HEK293 (cell line): ENCODE results near the gene B3GLCT.

Source experiments
- KLF9 ChIP-seq: fragments of 450-650 bp; formaldehyde crosslinking; IDR thresholded peaks from 2 replicates; pipeline ENCODE4 v1.5.1; 2016; ENCODE audit warnings: missing biosample characterization, missing genetic modification characterization, low read depth
- ZBTB20 ChIP-seq: fragments of 450-650 bp; formaldehyde crosslinking; IDR thresholded peaks from 2 replicates; pipeline ENCODE4 v1.5.1; 2016; ENCODE audit warnings: missing biosample characterization, missing genetic modification characterization
- ZBTB8A ChIP-seq: fragments of 450-650 bp; formaldehyde crosslinking; IDR thresholded peaks from 2 replicates; pipeline ENCODE4 v1.5.1; 2016; ENCODE audit warnings: missing biosample characterization, missing genetic modification characterization
- ZNF623 ChIP-seq: fragments of 450-650 bp; formaldehyde crosslinking; IDR thresholded peaks from 2 replicates; pipeline ENCODE4 v1.5.1; 2016; ENCODE audit warnings: missing biosample characterization, missing genetic modification characterization
- ZNF830 ChIP-seq: fragments of 450-650 bp; IDR thresholded peaks from 2 replicates; pipeline ENCODE4 v1.5.0; 2018; ENCODE audit warnings: missing biosample characterization, missing genetic modification characterization, low read depth, mild to moderate bottlenecking, moderate library complexity
- ZNF837 ChIP-seq: fragments of 450-650 bp; formaldehyde crosslinking; IDR thresholded peaks from 2 replicates; pipeline ENCODE4 v1.5.1; 2016; ENCODE audit warnings: missing biosample characterization, missing genetic modification characterization
- ZSCAN30 ChIP-seq: fragments of 450-650 bp; IDR thresholded peaks from 2 replicates; pipeline ENCODE4 v1.5.1; 2018; ENCODE audit warnings: missing biosample characterization, mild to moderate bottlenecking, missing genetic modification characterization, moderate library complexity
- TF ChIP-seq, protein P1 (sequence below): fragments of 450-650 bp; formaldehyde crosslinking; IDR thresholded peaks from 2 replicates; pipeline ENCODE4 v1.5.1; 2016; ENCODE audit warnings: missing biosample characterization, missing genetic modification characterization
- TF ChIP-seq, protein P2 (sequence below): sonication (generic); formaldehyde crosslinking; IDR thresholded peaks from 2 replicates; pipeline ENCODE4 v1.8.1; 2022; ENCODE audit warnings: mild to moderate bottlenecking, moderate library complexity, missing genetic modification reagents

- TF ChIP-seq ZNF830 (tag by site-specific recombination): no peak
- TF ChIP-seq, protein P1, sequence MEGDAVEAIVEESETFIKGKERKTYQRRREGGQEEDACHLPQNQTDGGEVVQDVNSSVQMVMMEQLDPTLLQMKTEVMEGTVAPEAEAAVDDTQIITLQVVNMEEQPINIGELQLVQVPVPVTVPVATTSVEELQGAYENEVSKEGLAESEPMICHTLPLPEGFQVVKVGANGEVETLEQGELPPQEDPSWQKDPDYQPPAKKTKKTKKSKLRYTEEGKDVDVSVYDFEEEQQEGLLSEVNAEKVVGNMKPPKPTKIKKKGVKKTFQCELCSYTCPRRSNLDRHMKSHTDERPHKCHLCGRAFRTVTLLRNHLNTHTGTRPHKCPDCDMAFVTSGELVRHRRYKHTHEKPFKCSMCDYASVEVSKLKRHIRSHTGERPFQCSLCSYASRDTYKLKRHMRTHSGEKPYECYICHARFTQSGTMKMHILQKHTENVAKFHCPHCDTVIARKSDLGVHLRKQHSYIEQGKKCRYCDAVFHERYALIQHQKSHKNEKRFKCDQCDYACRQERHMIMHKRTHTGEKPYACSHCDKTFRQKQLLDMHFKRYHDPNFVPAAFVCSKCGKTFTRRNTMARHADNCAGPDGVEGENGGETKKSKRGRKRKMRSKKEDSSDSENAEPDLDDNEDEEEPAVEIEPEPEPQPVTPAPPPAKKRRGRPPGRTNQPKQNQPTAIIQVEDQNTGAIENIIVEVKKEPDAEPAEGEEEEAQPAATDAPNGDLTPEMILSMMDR (tag by site-specific recombination): peak; percentile 82
- TF ChIP-seq ZNF623 (tag by site-specific recombination): no peak
- TF ChIP-seq KLF9 (tag by site-specific recombination): no peak
- no peak for TF ChIP-seq ZSCAN30
- TF ChIP-seq ZNF837: no peak
- TF ChIP-seq ZBTB8A (tag by site-specific recombination): no peak
- TF ChIP-seq, protein P2, sequence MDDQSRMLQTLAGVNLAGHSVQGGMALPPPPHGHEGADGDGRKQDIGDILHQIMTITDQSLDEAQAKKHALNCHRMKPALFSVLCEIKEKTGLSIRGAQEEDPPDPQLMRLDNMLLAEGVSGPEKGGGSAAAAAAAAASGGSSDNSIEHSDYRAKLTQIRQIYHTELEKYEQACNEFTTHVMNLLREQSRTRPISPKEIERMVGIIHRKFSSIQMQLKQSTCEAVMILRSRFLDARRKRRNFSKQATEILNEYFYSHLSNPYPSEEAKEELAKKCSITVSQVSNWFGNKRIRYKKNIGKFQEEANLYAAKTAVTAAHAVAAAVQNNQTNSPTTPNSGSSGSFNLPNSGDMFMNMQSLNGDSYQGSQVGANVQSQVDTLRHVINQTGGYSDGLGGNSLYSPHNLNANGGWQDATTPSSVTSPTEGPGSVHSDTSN (CRISPR knock-in tag): no peak
- no peak for TF ChIP-seq ZBTB20
Measured at GRCh38 chr13:31161557-31162150, 38.1 kb upstream of the B3GLCT start, which contains the start of gene HSPH1.
